ENCODE measurements around the gene PRCP. TPM values are rescaled to one million over a fixed set of nuclear protein-coding genes. Genes with fewer than 3 reads are reported as not detected.

PRCP gene
- polyA plus RNA-seq, 4 donors = 276 to 327 (median 317) TPM

DNA sequence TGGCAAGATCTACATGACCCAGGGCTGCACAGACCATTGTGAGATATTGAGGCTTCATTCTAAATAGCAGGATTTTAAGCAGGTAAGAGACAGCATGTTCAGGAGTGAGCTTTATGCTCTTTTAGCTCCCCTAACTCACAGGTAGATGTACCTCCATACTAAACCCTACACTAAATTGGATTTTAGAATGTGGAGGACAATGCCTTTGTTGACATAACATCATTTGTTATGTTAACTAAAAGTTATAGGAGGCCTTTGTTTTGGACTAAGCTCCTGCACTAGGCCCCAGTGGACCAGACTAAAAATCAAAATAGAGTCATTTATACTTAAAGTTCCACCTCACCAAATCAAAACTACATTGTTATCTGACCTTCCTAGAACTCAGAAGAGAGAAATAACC is 8.1 kb upstream of the PRCP start:
- no peak for DNase-seq (ENCODE audit: low read depth in 4 of 4, low spot score in 3 of 4)

DNA sequence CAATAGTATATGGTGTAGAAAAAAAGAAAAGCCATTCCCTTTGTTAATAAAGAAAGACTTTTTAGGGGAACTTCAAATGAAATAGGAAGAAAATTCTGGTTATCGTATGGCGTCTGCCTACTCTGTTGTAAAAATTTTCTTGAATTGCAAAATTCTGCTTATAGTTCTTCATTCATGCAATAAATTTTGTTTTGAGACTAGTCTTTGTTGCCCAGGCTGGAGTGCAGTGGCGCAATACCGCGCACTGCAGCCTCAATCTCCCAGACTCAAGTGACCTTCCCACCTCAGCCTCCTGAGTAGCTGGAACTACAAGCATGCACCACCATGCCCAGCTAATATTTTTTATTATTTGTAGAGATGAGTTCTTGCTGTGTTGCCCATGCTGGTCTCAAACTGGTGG is 7.1 kb upstream of the PRCP start:
- no peak for DNase-seq (ENCODE audit: low read depth in 4 of 4, low spot score in 3 of 4)

DNA sequence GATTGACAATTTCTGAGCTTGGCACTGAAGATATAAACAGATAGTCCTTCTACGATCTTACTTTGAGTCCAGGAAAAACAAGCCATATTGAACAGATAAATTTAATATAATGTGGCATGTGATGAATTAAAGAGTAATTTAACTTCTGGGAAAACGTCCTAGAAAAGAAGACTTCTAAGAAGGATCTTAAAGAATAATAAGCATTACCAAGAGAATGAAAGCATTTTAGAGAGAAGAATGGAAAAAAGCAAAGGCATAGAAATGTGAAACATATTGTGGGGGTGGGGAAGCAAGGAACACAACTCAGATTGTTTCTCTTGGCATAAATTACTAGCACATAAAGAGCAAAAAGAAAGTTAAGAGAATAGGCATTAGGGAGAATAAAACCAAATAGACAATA is 6.7 kb upstream of the PRCP start:
- DNase-seq (ENCODE audit: low read depth in 4 of 4, low spot score in 3 of 4) = no peak

DNA sequence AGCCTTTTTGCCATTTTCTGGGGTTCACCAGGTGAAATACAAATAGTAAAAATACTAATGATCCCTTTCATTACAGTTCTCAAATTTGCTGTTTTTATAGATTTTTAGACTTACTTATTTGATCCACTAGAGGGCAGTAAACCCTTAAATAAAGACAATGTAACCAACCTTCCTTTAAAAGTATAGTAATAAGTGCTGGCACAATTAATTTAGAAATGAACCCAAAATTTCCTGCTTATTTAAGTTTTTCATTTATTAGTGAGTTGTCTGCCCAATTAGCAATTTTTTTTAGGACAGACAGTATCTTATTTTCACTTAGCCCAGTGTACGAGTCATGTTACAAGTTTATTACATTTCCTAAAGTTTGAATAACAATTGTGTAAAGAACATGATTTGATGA is 6.0 kb upstream of the PRCP start:
- no peak for DNase-seq (ENCODE audit: low read depth in 4 of 4, low spot score in 3 of 4)

DNA sequence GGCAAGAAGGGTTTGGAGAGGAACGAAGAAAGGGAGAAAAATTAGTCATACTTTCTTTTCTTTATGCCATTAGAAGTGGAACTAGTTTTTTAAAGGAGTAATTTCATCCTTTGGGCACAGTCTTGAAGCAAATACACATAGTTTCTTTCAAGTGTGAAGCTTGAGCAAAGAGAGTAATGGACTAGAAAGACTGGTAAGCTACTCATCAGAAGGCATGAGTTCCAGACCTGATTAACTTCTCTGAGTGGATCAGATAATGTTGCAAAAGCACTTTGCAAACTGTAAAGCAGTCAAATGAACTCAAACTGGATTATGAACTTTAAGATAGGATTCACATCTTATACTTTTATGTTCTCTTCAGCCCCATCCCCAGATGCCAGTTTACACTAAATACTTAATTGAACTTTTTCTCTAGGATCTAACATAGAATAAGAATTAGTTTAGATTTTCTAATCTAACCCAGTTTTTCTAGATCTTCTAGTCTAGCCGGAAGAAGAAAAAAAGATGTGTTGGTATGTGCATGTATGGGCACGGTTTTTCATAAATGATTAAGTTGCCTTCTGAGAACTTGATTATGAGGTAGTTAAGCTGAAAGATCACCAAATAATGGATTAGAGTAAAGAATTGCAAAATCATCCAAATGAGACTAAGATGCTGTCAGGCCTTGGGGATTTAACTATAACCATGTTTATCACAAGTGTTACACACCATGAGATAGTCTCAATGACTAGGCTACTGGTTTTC is 3.8 kb upstream of the PRCP start:
- DNase-seq (ENCODE audit: low read depth in 4 of 4, low spot score in 3 of 4) = no peak

DNA sequence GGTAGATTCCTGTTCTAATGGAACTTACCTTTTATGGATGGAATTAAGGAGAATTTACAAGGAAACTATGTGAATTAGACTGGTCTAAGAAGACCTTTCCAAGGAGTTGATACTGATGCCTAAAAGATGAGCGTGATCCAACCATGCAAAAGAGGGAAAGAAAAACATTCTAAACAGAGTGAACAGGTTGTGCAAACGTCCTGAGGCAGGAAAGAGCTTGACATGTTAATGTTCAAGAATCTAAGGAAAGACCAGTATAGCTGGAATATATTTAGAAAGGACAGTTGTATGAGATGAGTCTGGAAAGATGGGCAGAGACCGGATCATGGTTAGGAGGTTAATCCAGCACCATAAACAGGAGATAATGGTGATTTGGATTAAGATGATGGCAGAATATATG is 2.6 kb upstream of the PRCP start:
- DNase-seq (ENCODE audit: low read depth in 4 of 4, low spot score in 3 of 4) = no peak

DNA sequence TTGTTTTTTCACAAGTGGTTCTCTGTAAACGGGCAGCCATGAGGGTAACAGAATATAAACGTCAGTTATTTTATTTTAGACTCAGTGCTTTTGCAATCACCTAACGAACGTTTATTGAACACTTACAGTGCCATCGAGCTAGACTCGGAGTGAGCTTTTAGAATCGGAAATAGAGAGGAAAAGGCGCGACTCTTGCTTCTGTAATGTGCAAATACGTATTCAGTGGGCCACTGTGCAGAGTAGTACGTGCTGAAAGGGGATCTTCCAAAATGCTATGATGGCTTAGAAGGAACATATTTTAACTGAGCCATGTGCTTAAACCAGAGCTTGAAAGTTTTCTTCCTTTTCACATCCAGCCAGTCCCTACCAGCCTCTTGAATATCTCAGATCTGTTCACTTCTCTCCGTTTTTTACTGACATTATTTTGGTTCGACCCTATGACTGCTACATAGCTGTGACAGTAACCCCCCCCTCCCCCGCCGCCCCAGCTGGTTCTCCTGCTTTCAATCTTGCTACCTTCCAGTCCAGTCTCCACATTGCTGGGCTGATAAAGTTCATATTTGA is 1.8 kb upstream of the PRCP start:
- no peak for DNase-seq (ENCODE audit: low read depth in 4 of 4, low spot score in 3 of 4)

DNA sequence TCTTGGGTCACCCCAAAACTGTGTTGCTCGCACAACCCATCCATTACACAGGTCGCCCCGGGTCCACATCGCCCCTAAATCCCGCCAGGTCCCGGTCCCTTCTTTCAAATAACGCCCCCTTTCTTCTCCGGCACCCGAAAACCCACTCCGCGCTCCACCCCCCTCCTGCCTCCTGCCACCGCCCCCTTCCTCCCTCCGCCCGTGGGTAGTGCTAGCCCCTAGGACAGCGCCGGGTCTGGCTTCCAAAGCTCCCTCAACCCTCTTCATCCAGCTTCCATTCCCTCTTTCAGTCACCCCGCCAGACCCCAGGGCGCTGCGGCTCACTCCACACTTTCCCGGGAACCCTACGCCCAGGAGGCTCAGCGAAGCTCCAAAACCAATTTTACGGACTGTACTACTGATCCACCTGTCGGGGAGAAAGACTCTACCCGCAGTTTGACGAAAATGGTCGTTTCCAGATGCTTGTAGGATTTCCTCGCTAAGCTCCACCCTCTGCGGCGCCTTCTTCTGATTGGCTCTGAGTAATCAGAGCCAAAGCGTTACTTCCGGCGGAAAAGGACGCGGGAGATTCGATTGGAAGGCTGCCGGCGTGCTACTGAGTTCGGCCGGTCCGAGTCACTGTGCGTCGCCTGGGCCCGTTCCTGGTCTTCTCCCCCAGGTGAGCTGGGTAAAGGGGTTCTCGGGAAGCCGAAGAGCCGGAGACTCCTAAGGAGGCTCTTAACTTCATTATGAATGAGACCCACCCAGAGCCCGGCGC is 1.1 kb upstream of the PRCP start, which contains the start of gene DDIAS:
Gene DDIAS, plus strand, starts transcription at position 572 of the 757 bp plus-strand sequence. CDS start 13,003 bp downstream, outside the sequence.
- peak; percentile 91 to 99 (median 98) for DNase-seq (ENCODE audit: low read depth in 4 of 4, low spot score in 3 of 4)

DNA sequence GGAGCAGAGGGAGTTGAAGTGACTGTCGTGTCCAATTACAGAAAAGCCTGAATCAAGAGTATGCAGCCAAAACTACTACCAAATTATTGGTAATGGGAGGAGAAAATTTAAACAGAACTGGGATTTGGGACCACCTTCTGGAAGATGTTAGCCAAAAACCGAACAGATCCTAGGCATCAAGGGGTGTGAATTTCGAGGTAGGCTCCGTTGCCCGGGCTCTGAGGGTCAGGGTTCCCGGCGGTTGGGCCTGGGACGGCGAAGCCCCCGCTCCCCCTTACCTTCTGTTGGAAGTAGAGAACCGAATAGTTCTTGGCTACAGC is 313 bp downstream of the PRCP start:
- DNase-seq (ENCODE audit: low read depth in 4 of 4, low spot score in 3 of 4) = peak in 1 of 4 donors; percentile 27

DNA sequence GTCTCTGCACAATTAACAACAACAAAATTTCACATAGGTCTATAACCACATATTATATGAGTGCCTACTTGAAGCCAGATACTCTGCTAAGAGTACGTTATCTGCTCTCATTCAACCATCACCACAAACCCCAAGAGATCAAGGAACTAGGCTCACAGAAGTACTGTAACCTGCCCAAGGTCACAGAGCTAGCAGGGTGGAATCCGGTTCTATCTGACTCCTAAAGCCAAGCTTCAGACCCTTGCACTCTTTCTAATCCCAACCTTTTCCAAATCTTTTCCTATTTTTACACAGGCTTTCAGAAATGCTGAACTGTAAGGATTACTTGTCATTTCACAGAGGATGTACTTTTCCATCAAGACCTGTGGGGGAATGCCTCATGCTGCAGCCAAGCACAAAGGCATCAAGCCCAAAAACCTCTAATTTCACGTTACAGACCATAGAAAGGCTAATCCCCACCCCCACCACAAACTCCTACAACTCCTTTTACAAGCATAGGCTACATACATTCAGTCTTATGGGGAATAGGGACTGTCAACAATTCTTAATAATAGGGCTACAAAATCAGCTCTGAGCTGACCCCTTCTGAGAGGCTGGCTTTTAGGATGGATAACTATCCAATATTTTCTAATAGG is 927 bp downstream of the PRCP start:
- DNase-seq (ENCODE audit: low read depth in 4 of 4, low spot score in 3 of 4) = no peak

DNA sequence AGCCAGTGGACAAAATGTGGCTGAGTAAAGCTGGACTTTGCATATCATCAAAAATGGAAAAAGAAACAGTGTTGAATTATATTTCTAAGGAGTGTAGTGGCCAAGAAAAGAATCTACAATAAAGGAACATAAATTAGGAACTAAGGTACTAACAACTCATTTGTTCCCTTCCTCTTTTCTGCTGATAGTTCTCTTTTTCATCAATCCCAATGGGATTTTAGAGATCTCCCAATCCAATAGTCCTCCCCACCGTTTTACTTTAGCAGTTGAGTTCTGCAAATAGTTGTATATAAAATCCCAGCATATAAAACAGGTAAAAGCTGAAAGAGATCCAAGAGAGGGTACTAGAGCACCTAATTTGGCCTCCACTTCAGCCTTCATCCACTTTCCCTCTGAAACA is 2.0 kb downstream of the PRCP start:
- no peak for DNase-seq (ENCODE audit: low read depth in 4 of 4, low spot score in 3 of 4)

DNA sequence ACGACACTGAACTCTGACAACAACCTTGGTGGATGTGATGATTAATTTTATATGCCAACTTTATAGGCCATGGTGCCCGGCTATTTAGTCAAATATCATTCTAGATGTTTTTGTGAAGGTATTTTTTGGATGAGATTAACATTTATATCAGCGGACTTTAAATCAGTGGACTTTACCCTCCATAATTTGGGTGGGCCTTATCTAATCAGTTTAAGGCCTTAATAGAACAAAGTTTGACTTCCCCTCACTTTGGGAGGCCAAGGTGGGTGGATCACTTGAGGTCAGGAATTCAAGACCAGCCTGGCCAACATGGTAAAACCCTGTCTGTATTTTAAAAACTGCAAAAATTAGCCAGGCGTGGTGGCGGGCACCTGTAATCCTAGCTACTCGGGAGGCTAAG is 4.0 kb downstream of the PRCP start:
- DNase-seq (ENCODE audit: low read depth in 4 of 4, low spot score in 3 of 4) = no peak

DNA sequence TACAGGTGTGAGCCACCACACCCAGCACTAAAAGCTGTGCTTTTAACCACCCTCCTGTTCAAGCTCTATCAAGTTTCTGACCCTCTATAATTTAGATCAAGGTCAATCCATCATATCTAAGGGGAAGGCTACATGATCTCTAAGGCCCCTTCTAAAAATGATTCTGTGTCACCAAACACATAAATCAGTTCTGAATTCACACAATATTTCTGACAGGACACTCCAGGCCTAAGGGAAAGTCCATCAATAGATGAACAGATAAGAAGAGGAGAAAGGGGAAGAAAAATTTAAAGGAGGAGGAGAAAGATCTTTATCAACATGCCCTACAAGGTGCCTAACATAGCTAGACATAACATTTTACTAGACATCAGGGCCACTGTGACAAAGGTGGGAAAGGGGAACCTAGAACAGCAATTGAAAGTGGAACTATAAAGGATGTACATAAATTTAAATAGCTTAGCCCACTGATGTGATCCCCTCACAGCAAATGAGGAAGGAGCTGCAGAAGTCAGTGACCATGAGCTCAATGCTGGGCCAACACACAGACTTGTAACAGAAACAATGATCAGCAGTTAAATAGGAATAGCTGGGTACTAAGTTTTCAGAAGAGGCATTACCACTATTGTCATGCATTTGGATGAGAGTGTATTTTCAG is 4.7 kb downstream of the PRCP start:
- no peak for DNase-seq (ENCODE audit: low read depth in 4 of 4, low spot score in 3 of 4)

DNA sequence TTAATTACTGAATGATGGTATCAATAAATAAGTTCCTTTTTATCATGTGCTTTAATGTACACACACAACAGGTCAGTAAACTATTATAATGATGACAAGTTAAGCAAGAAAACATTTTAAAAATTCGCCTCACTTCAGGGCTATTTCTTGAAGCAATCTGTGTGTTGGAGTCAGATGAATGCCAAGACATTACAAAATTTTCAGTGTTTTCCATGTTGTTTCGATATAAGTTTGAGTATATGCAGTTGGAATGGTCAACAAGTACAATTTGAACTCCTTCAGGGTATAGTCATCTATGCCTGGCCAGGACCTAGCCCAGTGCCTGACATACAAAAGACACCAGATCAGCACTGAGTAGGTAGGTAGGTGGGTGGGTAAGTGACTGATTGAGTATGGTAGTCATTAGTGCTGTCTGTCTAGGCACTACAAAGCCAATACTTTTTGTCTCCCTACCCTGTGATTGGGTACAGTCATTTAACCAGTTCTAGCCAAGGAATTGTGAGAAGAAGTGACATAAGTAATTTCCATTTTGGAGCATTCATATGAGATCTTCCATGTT is 7.5 kb downstream of the PRCP start:
- no peak for DNase-seq (ENCODE audit: low read depth in 4 of 4, low spot score in 3 of 4)

DNA sequence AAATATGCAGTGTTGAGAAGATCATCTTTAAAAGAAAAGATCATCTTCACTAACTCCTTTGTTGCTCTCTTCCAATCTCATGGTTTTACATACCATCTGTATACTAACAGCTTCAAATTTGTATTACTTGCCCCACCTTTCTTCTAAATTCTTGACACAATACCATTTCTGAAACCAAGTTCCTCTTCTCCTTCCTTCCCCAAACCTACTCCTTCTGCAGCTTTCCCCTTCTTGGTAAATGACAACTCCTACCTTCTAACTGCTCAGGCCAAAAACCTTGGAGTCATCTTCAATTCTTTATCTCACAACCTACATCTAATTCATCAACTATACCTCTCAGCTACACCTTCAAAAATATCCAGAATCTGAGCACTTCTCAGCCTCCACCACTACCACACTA is 9.3 kb downstream of the PRCP start:
- DNase-seq (ENCODE audit: low read depth in 4 of 4, low spot score in 3 of 4) = no peak

DNA sequence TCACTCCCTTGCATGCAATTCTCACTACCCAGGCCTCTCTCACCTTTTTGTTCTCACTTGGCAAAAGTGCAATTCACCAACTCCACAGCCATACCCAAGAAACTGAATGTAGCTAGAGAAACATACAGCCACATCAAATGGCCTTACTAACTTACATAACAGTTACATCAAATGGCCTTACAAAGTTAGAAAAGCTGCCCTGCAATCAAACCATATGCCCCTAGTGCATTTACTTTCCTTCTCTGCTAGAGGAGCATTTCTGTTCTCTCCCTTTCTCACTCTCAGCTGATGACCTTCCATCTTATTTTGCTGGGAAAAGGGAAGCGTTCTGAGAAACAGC is 10.3 kb downstream of the PRCP start:
- no peak for DNase-seq (ENCODE audit: low read depth in 4 of 4, low spot score in 3 of 4)

DNA sequence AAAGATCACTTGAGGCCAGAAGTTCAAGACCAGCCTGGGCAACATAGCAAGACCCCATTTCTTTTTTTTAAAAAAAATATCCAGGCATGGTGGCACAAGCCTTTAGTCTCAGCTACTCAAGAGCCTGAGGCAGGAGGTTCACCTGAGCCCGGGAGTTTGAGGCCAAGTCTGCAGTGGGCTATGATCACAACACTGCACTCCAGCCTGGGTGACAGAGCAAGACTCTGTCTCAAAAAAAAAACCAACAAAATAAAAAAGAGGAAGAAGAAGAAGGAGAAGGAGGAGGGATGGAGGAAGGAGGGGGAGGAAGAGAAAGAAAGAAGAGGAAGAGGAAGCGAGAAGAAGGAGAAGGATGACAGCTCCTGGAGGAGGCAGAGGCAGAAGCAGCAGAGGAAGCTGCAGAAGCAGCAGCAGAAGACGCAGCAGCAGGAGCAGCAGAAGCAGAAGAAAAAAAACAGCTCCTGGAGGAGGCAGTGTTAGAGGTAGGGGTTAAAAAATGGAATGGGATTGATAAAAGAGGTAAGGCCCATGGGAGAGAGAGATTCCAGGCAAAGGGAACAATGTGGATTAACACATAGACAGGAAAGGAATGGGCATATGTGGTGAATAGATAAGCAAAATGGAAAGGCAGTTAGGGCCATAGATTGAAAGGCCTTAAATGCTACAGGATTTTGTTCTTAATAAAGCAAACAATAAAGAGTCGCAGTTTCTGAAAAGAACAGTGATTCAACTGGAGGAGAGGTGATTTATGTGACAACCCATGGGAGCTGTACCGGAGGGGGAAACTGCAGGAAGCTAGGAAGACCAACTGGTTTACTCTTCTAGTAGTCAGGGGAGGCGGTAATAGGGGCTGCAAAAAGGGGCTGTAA is 10.9 kb downstream of the PRCP start:
- no peak for DNase-seq (ENCODE audit: low read depth in 4 of 4, low spot score in 3 of 4)

DNA sequence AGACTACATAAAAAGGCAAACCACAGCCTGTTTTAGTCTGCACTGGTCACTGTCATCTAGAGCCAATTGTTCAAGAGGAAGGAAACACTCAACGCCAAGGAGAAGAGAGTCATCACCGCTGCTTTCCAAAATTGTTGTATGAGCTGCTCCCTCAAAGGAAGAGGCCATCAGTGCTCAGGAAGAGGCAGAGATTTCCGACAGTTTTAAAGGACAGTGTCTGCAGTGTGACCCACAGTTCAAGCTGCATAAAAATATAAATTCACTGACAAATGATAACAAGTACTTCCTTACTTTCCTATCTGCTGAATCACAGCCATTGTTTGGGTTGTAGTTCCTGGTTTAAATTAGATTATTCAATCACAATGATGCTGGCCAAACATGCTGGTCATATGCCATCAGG is 16.4 kb downstream of the PRCP start:
- no peak for DNase-seq (ENCODE audit: low read depth in 4 of 4, low spot score in 3 of 4)

DNA sequence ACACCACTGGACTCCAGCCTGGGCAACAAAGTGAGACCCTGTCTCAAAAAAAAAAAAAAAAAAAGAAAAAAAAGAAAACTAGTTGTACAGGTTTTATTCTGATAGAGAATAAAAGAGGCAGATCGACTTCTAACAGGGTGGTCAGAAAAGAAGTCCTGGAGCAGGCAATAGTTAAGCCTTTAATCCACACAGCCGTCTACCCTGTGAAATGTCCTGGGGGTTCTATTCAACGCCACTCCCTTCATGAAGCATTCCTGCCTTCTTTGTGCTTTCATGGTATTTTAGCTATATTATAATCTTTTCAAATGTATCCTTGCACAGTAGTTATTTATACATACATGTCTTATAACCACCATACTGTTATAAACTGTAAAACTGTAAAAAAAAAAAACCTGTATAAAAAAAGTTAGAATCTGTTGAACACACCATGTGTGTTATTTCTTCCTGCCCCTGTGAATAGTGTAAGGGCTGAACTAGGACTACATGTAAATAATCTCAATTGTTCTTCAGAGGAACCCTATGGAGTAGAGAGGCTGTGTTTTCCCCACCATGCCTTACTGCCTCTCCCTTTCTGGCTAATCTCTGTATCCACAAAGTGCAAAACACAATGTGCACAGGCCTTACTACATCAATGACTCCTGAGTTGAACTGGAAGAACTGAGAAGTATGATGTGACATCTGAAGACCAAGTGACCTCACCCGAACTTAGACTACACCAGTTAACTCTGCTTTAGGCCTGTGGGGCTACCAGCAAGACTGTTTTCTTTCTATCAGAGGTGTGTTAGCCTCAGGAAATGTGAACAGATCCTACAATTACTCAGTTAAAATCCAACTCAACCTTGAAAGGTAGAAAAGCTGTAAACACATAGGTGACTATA is 25.3 kb downstream of the PRCP start:
- DNase-seq (ENCODE audit: low read depth in 4 of 4, low spot score in 3 of 4) = no peak

All from right renal pelvis (tissue), 4 donors.